ENCODE results near the gene MARCHF4.

MARCHF4 gene

GRCh38 chr2:216341121-216341520, 31.2 kb downstream of the MARCHF4 start:
- H3F3A ChIP-seq (ENCODE audit: insufficient read depth, low read length) = no peaks in the 10 kb centered on the region
- no peaks in the 10 kb centered on the region for H3K36me3 ChIP-seq (ENCODE audit: insufficient read depth, low read length)
- H3K9ac ChIP-seq (ENCODE audit: low read length) = no peak overlapping the region
- no peaks in the 10 kb centered on the region for H3K79me2 ChIP-seq (ENCODE audit: insufficient read depth, low read length)
- TF ChIP-seq CTCF (IDR thresholded peaks at IDR 0.05; ENCODE audit: low read length) (no peak), EZH2 (IDR thresholded peaks at IDR 0.05; ENCODE audit: borderline replicate concordance, low read length) (no peak)
- H4K20me1 ChIP-seq (ENCODE audit: insufficient read depth, low read length) = no peaks in the 10 kb centered on the region
- H3K4me2 ChIP-seq (ENCODE audit: low read length) = no peak overlapping the region
- H3K27me3 ChIP-seq (ENCODE audit: insufficient read depth, low read length) = peaks cover 9% of the 10 kb centered on the region; the same call in 1 of the 2 replicates
- no peak overlapping the region for H3K27ac ChIP-seq (ENCODE audit: low read depth, low read length, poor library complexity, severe bottlenecking)
- no peaks in the 10 kb centered on the region for H3K9me2 ChIP-seq (ENCODE audit: low read depth, low read length)
- H3K9me3 ChIP-seq (ENCODE audit: low read length) = no peaks in the 10 kb centered on the region
- no peaks in the 10 kb centered on the region for H3K4me1 ChIP-seq (ENCODE audit: insufficient read depth, low read length, severe bottlenecking)
- no peak overlapping the region for H2AFZ ChIP-seq (ENCODE audit: low read length)
- H3K4me3 ChIP-seq (ENCODE audit: low read depth, low read length, poor library complexity, severe bottlenecking) = no peak overlapping the region

- Histone ChIP-seq H2AFZ (ENCODE audit: low read length) (no peak overlapping the region), H3K9ac (ENCODE audit: low read length) (no peak overlapping the region), H3F3A (ENCODE audit: insufficient read depth, low read length) (no peaks in the 10 kb centered on the region), H3K9me2 (ENCODE audit: low read depth, low read length) (no peaks in the 10 kb centered on the region), H3K27ac (ENCODE audit: low read depth, low read length, poor library complexity, severe bottlenecking) (no peak overlapping the region), H3K4me1 (ENCODE audit: insufficient read depth, low read length, severe bottlenecking) (no peaks in the 10 kb centered on the region), H3K79me2 (ENCODE audit: insufficient read depth, low read length) (no peaks in the 10 kb centered on the region), H3K4me2 (ENCODE audit: low read length) (no peak overlapping the region), H3K9me3 (ENCODE audit: low read length) (no peaks in the 10 kb centered on the region), H4K20me1 (ENCODE audit: insufficient read depth, low read length) (no peaks in the 10 kb centered on the region), H3K27me3 (ENCODE audit: insufficient read depth, low read length) (peaks cover 9% of the 10 kb centered on the region; the same call in 1 of the 2 replicates), H3K36me3 (ENCODE audit: insufficient read depth, low read length) (no peaks in the 10 kb centered on the region), H3K4me3 (ENCODE audit: low read depth, low read length, poor library complexity, severe bottlenecking) (no peak overlapping the region)
- no peak for TF ChIP-seq CTCF (IDR thresholded peaks at IDR 0.05; ENCODE audit: low read length)
These were observed 32.0 kb downstream of the MARCHF4 start for GRCh38 chr2:216340280-216340631.

GRCh38 chr2:216339456-216340279, 32.6 kb downstream of the MARCHF4 start:
- Histone ChIP-seq H3K4me2 (ENCODE audit: low read length) (no peak overlapping the region), H3K27ac (ENCODE audit: low read depth, low read length, poor library complexity, severe bottlenecking) (no peak overlapping the region), H3K9me3 (ENCODE audit: low read length) (no peaks in the 10 kb centered on the region), H3K36me3 (ENCODE audit: insufficient read depth, low read length) (no peaks in the 10 kb centered on the region), H3F3A (ENCODE audit: insufficient read depth, low read length) (no peaks in the 10 kb centered on the region), H2AFZ (ENCODE audit: low read length) (no peak overlapping the region), H3K4me1 (ENCODE audit: insufficient read depth, low read length, severe bottlenecking) (no peaks in the 10 kb centered on the region), H3K9me2 (ENCODE audit: low read depth, low read length) (no peaks in the 10 kb centered on the region), H3K9ac (ENCODE audit: low read length) (no peak overlapping the region), H3K4me3 (ENCODE audit: low read depth, low read length, poor library complexity, severe bottlenecking) (no peak overlapping the region), H3K27me3 (ENCODE audit: insufficient read depth, low read length) (peaks cover 9% of the 10 kb centered on the region; the same call in 1 of the 2 replicates), H4K20me1 (ENCODE audit: insufficient read depth, low read length) (no peaks in the 10 kb centered on the region), H3K79me2 (ENCODE audit: insufficient read depth, low read length) (no peaks in the 10 kb centered on the region)
- TF ChIP-seq EZH2 (IDR thresholded peaks at IDR 0.05; ENCODE audit: borderline replicate concordance, low read length) = no peak
- no peak for TF ChIP-seq CTCF (IDR thresholded peaks at IDR 0.05; ENCODE audit: low read length)
